Keratinocyte (primary cell): Measurements from ENCODE around the gene S100P. TPM values are rescaled to one million over a fixed set of nuclear protein-coding genes. Genes with fewer than 3 reads are reported as not detected.

Experiments used
- DNase-seq: peaks from one replicate; pipeline ENCODE4 v3.0.0-alpha.2; 2011; ENCODE audit warnings: low read depth, missing footprints, low spot score
- FAIRE-seq: peaks from 2 replicates; lab custom pipeline; 2011; peaks lifted over from hg19 to GRCh38; lab: Jason Lieb, UNC
- H2AFZ ChIP-seq: 2 replicates; pipeline ENCODE4 v1.6.0; 2012; ENCODE audit warnings: low read length, control low read depth, inconsistent platforms; ENCODE audit not compliant: control insufficient read depth
- H3K27ac ChIP-seq: 2 replicates; pipeline ENCODE4 v1.5.1; 2011; ENCODE audit warnings: low read length; ENCODE audit not compliant: control insufficient read depth, insufficient read depth
- H3K27me3 ChIP-seq: 3 replicates; pipeline ENCODE4 v1.6.0; 2011; ENCODE audit warnings: low read length; ENCODE audit not compliant: control insufficient read depth, insufficient read depth; ENCODE audit errors: extremely low read depth
- H3K36me3 ChIP-seq, 2 experiments: 2 replicates in 1 of 2; 3 replicates in 1 of 2; pipeline ENCODE4 v1.5.1; 2011; ENCODE audit warnings: low read length in 2 of 2, mild to moderate bottlenecking in 1 of 2; ENCODE audit not compliant: control insufficient read depth in 2 of 2, insufficient read depth in 2 of 2; ENCODE audit errors: extremely low read depth in 1 of 2
- H3K4me1 ChIP-seq: 3 replicates; pipeline ENCODE4 v1.5.1; 2011; ENCODE audit warnings: low read length; ENCODE audit not compliant: control insufficient read depth, insufficient read depth; ENCODE audit errors: extremely low read depth
- H3K4me2 ChIP-seq: 3 replicates; pipeline ENCODE4 v1.6.0; 2011; ENCODE audit warnings: low read depth, low read length; ENCODE audit not compliant: control insufficient read depth, insufficient read depth; ENCODE audit errors: extremely low read depth
- H3K4me3 ChIP-seq, 3 experiments: fragments of 200-600 bp in 1 of 3; sonication (generic) in 1 of 3; 2 replicates in 2 of 3; 3 replicates in 1 of 3; pipeline ENCODE4 v1.5.1; 2011 to 2016; ENCODE audit warnings: low read length in 3 of 3, mild to moderate bottlenecking in 3 of 3, control low read depth in 2 of 3, inconsistent platforms in 1 of 3, low read depth in 1 of 3, mixed read lengths in 1 of 3, mixed run types in 1 of 3, moderate library complexity in 1 of 3; ENCODE audit not compliant: control insufficient read depth in 2 of 3, insufficient read depth in 2 of 3; ENCODE audit errors: extremely low read depth in 1 of 3
- H3K79me2 ChIP-seq: 2 replicates; pipeline ENCODE4 v1.6.0; 2012; ENCODE audit warnings: low read length; ENCODE audit not compliant: control insufficient read depth, insufficient read depth
- H3K9ac ChIP-seq: 3 replicates; pipeline ENCODE4 v1.6.0; 2011; ENCODE audit warnings: low read length; ENCODE audit not compliant: control insufficient read depth, insufficient read depth; ENCODE audit errors: extremely low read depth
- H3K9me1 ChIP-seq: 3 replicates; pipeline ENCODE4 v1.6.0; 2011; ENCODE audit warnings: low read length; ENCODE audit not compliant: control insufficient read depth, insufficient read depth; ENCODE audit errors: extremely low read depth
- H3K9me3 ChIP-seq: 2 replicates; pipeline ENCODE4 v1.5.1; 2012; ENCODE audit warnings: low read depth, low read length; ENCODE audit not compliant: control insufficient read depth
- H4K20me1 ChIP-seq: 3 replicates; pipeline ENCODE4 v1.6.0; 2011; ENCODE audit warnings: low read length; ENCODE audit not compliant: control insufficient read depth, insufficient read depth; ENCODE audit errors: extremely low read depth
- EZH2 ChIP-seq: IDR thresholded peaks from one replicate; pipeline ENCODE4 v1.6.1; 2012; ENCODE audit warnings: inconsistent platforms, mild to moderate bottlenecking, low read length, moderate library complexity
- dilution Hi-C: fragments of 300-500 bp; cut with MboI; formaldehyde crosslinking; loops from one replicate; pipeline ENCODE4 v1.7.0; 2020; ENCODE audit warnings: low sequenced_read_pairs; ENCODE audit not compliant: extremely low pct_ligation_motif_present
- polyA minus RNA-seq, 3 experiments: library from RNA; depleted of rRNA, polyadenylated mRNA; stranded (reverse); fragments of >200 nt; gene quantifications; 1 replicate in 1 of 3; 2 replicates in 1 of 3; 3 replicates in 1 of 3; pipeline ENCODE4 v1.2.3, GENCODE V29; 2011
- polyA plus RNA-seq, 5 experiments: library from polyadenylated mRNA; depleted of rRNA in 3 of 5; stranded (reverse) in 3 of 5; stranded (forward) in 1 of 5; unstranded in 1 of 5; fragments of >200 nt; gene quantifications; 1 replicate in 1 of 5; 2 replicates in 3 of 5; 3 replicates in 1 of 5; pipeline versions ENCODE4 v1.2.1 to v1.2.3, GENCODE V29; 2011 to 2012; ENCODE audit warnings: missing spikeins in 2 of 5, low read depth in 1 of 5, low replicate concordance in 1 of 5
- TF ChIP-seq, protein P1 (sequence below), 3 experiments: IDR thresholded peaks in 1 of 3; conservative IDR thresholded peaks in 1 of 3; optimal IDR thresholded peaks in 1 of 3; 2 replicates in 2 of 3; 3 replicates in 1 of 3; pipeline versions ENCODE3 to v1.5.1; 2011; ENCODE audit warnings: low read length in 3 of 3, mild to moderate bottlenecking in 3 of 3, moderate library complexity in 2 of 3, control low read depth in 1 of 3, inconsistent platforms in 1 of 3; ENCODE audit not compliant: insufficient read depth in 2 of 3; ENCODE audit errors: extremely low read depth in 1 of 3

Gene S100P
- polyA plus RNA-seq (0.68 to 2.3 TPM (median 1.7 TPM) in 3 replicates), polyA minus RNA-seq (0.26 to 3.4 TPM (median 0.49 TPM) in 3 replicates)
- 42.7 TPM for polyA plus RNA-seq (2011; ENCODE audit: low read depth)
- polyA plus RNA-seq (2011; cell fraction: cytosol; rRNA removed), result 0.94 and 5.6 TPM in 2 replicates
- polyA plus RNA-seq (2011; cell fraction: nucleus; rRNA removed), result 0.95 and 3.4 TPM in 2 replicates
- polyA plus RNA-seq (2012; ENCODE audit: low replicate concordance), result 2.4 and 565 TPM in 2 replicates
- polyA minus RNA-seq (2011; cell fraction: cytosol; rRNA and poly(A)+ RNA removed), result 29.9 TPM
- 9.8 and 12.6 TPM in 2 replicates for polyA minus RNA-seq (2011; cell fraction: nucleus; rRNA and poly(A)+ RNA removed)

DNA sequence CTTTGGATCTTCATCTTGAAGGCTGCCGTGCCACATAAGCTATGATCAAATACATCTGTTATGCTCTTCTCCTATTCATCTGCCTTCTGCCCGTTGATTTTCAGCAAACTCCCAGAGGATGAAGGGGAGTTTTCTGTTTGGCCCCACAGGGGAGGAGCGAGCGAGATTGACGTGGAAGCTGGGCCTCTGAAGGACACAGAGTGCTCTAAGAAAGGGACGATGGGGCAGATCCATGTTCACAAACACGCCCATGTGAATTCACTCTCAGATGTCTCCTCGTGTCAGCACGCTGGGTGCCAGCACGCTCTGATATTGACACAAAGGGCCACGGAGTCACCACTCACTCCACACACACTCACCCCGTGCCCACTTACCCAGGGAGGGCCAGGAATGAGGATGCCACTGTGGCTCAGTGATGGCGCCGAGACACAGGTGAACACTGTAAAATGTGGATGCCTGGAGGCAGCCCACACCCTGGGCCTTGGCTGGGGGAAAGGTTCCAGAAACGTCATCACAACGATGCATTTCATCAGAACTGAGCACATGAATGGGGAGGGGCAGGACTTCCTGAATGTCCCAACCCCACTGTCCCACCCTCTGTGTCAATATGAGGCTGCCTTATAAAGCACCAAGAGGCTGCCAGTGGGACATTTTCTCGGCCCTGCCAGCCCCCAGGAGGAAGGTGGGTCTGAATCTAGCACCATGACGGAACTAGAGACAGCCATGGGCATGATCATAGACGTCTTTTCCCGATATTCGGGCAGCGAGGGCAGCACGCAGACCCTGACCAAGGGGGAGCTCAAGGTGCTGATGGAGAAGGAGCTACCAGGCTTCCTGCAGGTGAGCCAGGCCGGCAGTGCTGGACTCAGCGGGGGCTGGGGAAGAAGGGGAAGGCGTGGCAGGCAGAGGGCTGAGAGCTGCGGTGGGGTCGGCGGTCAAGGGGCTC is at the start of gene S100P:
Gene S100P (plus strand): TSS at position 648 of the 946 bp plus-strand sequence. CDS start 55 bp downstream, at position 703.
- peak; percentile 52 for FAIRE-seq
- Histone ChIP-seq H3K4me2 (no peak within 1 kb of the TSS), H3K4me3 (no peak within 1 kb of the TSS), H3K9me1 (no peaks in the 10 kb centered on the region), H3K36me3 (no peaks in the 10 kb centered on the region), H3K4me1 (peaks cover 33% of the 10 kb centered on the region), H2AFZ (no peak within 1 kb of the TSS), H4K20me1 (no peaks in the 10 kb centered on the region), H3K79me2 (no peaks in the 10 kb centered on the region), H3K27me3 (no peaks in the 10 kb centered on the region), H3K9ac (no peak within 1 kb of the TSS), H3K9me3 (no peaks in the 10 kb centered on the region), H3K27ac (no peak within 1 kb of the TSS)
- DNase-seq, result no peak
- dilution Hi-C loops, result no loop called here
- TF ChIP-seq, protein P1, sequence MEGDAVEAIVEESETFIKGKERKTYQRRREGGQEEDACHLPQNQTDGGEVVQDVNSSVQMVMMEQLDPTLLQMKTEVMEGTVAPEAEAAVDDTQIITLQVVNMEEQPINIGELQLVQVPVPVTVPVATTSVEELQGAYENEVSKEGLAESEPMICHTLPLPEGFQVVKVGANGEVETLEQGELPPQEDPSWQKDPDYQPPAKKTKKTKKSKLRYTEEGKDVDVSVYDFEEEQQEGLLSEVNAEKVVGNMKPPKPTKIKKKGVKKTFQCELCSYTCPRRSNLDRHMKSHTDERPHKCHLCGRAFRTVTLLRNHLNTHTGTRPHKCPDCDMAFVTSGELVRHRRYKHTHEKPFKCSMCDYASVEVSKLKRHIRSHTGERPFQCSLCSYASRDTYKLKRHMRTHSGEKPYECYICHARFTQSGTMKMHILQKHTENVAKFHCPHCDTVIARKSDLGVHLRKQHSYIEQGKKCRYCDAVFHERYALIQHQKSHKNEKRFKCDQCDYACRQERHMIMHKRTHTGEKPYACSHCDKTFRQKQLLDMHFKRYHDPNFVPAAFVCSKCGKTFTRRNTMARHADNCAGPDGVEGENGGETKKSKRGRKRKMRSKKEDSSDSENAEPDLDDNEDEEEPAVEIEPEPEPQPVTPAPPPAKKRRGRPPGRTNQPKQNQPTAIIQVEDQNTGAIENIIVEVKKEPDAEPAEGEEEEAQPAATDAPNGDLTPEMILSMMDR (optimal IDR thresholded peaks at IDR 0.05 in 1 of 3, IDR thresholded peaks at IDR 0.05 in 1 of 3, conservative IDR thresholded peaks at IDR 0.05 in 1 of 3; ENCODE audit: extremely low read depth in 1 of 3, insufficient read depth in 2 of 3, low read length in 3 of 3), result no peak
- no peak for TF ChIP-seq EZH2

DNA sequence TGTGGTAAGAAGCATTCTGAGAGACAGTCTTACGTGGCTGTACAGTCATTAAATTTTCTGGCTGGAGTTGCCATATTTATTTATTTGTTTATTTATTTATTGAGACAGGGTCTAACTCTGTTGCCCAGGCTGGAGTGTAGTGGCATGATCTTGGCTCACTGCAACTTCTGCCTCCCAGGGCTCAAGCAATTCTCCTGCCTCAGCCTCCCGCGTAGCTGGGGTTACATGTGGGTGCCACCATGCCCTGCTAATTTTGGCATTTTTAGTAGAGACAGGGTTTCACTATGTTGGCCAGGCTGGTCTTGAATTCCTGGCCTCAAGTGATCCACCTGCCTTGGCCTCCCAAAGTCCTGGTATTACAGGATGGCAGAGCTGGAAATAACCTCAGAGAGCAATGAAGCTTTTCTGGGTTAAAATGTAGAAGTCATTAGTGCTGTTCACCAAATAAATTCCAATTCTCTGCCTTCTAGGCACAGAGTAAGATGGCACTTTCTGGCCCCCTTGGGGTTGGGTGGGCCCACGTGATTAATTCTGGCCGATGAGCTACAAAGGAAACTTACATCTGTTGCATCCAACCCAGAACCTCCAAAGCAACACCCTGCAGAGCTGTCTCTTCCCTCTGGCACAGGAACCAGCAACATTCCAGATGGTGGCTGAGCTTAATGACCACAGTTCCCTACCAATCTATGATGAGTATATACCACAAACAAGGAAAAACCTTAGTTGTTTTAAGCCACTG is 48.7 kb upstream of the S100P start:
- Histone ChIP-seq H3K9me1 (peaks cover 5% of the 10 kb centered on the region), H2AFZ (no peak overlapping the region), H3K27ac (no peak overlapping the region), H3K27me3 (no peaks in the 10 kb centered on the region), H3K9ac (no peak overlapping the region), H3K4me3 (no peak overlapping the region), H4K20me1 (peaks cover 12% of the 10 kb centered on the region), H3K79me2 (peaks cover 26% of the 10 kb centered on the region), H3K36me3 (peaks cover 0 to 15% of the 10 kb centered on the region in 2 experiments), H3K4me1 (peaks cover 11% of the 10 kb centered on the region), H3K9me3 (no peaks in the 10 kb centered on the region), H3K4me2 (no peak overlapping the region)
- no peak for TF ChIP-seq EZH2
- TF ChIP-seq, protein P1 (optimal IDR thresholded peaks at IDR 0.05 in 1 of 3, IDR thresholded peaks at IDR 0.05 in 1 of 3, conservative IDR thresholded peaks at IDR 0.05 in 1 of 3; ENCODE audit: extremely low read depth in 1 of 3, insufficient read depth in 2 of 3, low read length in 3 of 3), result no peak
- DNase-seq (no peak), FAIRE-seq (no peak)
- dilution Hi-C loops, result no loop called here
